ENCODE measurements around the gene ACAN.

The ACAN gene

GRCh38 chr15:88843334-88843733 lies 40.1 kb downstream of the ACAN start:
- DNase-seq (ENCODE audit: low spot score), result no peak

GRCh38 chr15:88844749-88845386 lies 41.6 kb downstream of the ACAN start:
- no peak for DNase-seq (ENCODE audit: low spot score)

GRCh38 chr15:88845616-88846015 lies 42.4 kb downstream of the ACAN start:
- no peak for DNase-seq (ENCODE audit: low spot score)

- no peak for DNase-seq (ENCODE audit: low spot score)
These were observed 43.9 kb downstream of the ACAN start for GRCh38 chr15:88847144-88847543.

DNA sequence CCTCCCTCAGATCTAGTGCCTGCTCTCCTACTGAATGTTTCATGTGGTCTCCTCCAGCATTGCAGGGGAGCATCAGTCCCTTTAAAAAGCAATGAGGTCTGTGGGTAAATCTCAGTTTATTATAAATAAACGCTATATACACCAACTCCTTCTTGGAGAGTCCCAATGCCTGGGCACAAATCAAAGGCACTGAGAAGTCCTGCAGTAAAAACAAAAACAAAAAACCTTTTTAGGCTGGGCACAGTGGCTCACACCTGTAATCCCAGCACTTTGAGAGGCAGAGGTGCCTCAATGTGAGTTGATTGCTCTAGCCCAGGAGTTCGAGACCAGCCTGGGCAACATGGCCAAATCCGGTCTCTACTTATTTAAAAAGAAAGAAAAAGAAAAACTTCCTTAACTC lies 45.0 kb downstream of the ACAN start:
- no peak for DNase-seq (ENCODE audit: low spot score)

GRCh38 chr15:88849376-88850072 lies 46.3 kb downstream of the ACAN start:
- DNase-seq (ENCODE audit: low spot score), result no peak

DNA sequence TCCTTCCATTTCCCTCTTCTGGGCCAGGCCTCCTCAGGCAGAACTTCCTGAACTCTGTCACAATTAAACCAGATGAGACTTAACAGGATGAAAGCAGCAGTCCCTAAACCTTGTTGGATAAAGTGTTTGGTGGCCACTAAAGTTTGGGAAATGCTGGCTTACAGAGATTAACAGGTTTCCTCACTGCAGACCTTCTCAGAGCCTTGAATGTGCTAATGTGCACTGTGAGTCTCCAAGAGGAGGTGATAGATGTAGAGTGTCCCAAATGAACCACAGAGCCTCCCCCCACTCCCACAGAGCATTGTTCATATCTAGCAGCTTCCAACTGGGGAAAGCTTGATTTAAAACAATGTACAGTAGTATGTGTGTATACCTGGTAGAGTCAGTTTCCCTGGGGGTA lies 49.2 kb downstream of the ACAN start:
- DNase-seq (ENCODE audit: low spot score), result no peak

GRCh38 chr15:88858934-88859333 lies 55.7 kb downstream of the ACAN start:
- DNase-seq (ENCODE audit: low spot score), result no peak

- no peak for DNase-seq (ENCODE audit: low spot score)
These were observed 56.3 kb downstream of the ACAN start for GRCh38 chr15:88859550-88859949.

DNA sequence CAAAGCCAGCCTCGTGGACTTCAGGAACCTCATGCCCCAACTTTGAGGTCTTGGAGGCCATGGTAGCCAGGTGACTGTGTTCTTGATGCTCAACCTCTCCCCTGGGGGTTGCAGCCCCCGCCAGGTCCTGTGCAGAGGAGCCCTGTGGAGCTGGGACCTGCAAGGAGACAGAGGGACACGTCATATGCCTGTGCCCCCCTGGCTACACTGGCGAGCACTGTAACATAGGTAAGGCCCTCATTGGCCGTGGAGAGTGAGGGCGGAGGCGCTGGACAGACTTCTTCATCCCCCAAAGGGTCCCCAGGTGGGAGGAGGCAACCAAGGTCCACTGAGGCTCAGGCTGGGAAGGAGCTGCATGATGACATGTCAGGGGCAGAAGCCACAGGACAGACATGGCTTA lies 57.0 kb downstream of the ACAN start:
- no peak for DNase-seq (ENCODE audit: low spot score)

- no peak for DNase-seq (ENCODE audit: low spot score)
These were observed 60.2 kb downstream of the ACAN start for GRCh38 chr15:88863412-88863811.

GRCh38 chr15:88864861-88865497 lies 61.7 kb downstream of the ACAN start:
- no peak for DNase-seq (ENCODE audit: low spot score)

DNA sequence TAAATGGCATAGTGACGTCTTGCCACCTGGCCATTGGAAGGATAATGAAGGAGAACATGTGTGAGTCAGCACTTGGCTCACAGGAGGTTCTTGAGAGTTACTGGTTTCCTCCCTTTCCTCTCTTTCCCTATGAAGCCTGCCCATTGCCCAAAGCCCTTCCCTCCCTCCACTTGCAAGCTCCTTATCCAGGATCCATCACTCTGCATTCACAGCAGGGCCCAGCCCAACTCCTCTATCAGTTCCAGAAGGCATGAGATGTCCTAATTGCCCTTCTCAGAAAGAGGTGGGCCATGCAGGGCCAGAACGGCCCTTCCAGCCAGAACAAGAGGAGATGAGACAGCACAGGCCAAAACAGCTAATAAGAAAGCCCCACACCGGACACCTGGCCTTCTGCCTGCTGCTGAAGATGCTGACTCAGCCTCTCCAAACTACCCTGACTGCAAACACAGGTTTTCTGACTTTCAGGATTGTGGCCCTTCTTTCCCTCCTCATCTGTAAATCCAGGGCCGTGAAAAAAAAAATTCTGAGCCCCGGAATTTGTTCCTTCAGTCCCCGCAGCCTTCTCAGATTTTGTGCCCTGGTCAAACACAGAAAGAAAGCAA lies 62.4 kb downstream of the ACAN start:
- no peak for DNase-seq (ENCODE audit: low spot score)

DNA sequence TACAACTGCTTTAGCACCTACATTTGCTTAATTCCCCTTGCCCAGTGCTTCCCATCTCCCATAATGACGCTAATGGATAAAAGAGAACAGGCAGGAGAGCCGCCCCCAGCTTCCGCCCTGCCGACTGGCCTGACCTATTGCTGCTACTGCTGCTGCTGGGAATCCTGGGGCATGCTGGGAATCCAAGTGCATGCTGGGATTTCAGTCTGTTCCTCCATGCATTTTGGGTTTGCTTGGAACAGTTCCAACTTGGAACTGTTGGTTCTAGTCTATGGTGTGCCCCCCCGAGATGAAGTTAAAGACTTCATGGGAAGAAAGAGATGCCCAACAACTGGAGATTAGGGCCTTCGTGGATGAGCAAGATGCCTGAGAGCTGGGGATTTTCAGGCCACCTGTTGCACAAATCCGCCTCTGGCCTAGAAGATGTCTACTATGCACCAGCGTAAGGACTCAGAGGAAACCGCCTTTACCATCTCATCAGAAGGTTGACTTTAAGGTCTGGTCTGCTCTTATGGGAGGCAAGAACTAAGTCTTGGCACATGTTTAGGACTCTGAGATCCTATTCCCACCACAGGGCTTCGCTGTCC lies 63.2 kb downstream of the ACAN start:
- no peak for DNase-seq (ENCODE audit: low spot score)

DNA sequence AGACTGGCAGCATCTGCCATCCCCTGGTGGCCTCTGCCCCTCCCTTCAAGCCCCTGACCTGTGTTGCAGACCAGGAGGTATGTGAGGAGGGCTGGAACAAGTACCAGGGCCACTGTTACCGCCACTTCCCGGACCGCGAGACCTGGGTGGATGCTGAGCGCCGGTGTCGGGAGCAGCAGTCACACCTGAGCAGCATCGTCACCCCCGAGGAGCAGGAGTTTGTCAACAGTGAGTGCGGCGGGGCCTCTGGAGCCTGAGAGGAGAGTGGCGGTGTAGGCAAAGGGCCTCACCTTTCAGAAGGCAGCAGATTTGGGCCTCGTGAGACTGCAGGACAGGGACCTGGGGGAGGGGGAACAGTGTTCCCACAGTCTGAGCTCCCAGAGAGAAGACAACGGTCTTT lies 68.1 kb downstream of the ACAN start:
- no peak for DNase-seq (ENCODE audit: low spot score)

GRCh38 chr15:88872106-88872505 lies 68.9 kb downstream of the ACAN start:
- DNase-seq (ENCODE audit: low spot score), result no peak

DNA sequence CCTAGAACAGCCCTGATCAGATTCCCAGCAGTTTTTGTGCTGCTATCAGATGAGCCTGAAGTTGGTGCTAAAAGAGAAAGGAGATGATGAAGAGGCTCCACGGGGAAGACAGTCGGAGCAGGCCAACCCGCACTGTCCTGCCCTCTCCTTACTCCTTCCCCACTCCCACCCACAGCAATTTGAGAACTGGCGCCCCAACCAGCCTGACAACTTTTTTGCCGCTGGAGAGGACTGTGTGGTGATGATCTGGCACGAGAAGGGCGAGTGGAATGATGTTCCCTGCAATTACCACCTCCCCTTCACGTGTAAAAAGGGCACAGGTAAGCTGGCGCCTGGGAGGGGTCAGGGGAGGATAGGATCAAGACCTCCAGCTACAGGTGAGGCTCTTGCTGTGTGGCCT lies 69.5 kb downstream of the ACAN start:
- DNase-seq (ENCODE audit: low spot score), result no peak

DNA sequence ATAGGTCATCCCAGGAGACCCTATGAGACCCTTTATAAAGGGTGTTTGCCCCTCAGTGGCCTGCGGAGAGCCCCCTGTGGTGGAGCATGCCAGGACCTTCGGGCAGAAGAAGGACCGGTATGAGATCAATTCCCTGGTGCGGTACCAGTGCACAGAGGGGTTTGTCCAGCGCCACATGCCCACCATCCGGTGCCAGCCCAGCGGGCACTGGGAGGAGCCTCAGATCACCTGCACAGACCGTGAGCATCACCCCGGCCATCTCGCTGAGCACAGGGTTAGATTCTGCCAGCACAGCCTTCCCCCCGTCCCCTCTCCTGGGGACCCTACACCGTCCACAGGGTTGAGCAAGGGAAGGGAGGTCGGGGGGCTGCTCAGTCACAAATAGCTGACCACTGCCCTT lies 70.5 kb downstream of the ACAN start:
- DNase-seq (ENCODE audit: low spot score), result no peak

- DNase-seq (ENCODE audit: low spot score), result no peak
These were observed 71.0 kb downstream of the ACAN start for GRCh38 chr15:88874275-88874674.

- no peak for DNase-seq (ENCODE audit: low spot score)
These were observed 71.4 kb downstream of the ACAN start for GRCh38 chr15:88874684-88875083.

DNA sequence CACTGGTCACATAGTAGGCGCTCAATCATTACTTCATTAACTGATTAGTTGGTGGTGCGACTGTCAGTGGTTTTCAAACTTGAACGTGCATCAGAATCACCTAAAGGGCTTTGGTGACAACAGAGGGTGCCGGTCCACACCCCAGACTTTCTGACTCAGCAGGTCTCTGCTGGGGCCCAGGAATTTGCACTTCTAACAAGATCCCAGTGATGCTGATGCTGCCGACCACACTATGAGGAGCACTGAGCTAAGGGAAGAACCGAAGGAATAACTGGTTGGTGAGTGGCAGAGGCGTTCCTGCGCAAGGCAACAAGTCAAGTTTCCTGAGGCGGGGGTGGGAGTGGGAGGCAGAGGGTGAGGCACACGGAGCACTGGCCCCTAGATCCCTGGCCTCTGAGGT lies 73.3 kb downstream of the ACAN start:
- DNase-seq (ENCODE audit: low spot score), result no peak

DNA sequence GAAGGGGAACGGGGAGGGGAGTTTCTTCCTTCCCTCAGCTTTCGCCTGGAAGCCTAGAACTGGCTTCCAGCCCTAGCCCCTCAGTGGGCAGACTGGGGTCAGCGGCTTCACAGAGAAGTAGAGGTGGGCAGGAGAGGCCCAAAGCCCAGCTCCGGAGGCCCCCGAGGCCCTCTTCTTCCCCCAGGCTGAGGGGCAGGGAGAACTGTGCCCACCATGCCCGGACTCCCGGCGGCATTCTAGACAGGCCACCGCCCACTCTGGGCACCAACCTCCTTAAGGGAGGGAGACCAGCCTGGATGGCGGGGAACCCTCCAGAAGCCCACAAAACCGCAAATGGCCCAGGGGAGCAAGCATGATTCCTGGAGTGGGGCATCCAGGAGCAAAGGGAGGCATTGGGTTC lies 74.2 kb downstream of the ACAN start:
- no peak for DNase-seq (ENCODE audit: low spot score)

DNA sequence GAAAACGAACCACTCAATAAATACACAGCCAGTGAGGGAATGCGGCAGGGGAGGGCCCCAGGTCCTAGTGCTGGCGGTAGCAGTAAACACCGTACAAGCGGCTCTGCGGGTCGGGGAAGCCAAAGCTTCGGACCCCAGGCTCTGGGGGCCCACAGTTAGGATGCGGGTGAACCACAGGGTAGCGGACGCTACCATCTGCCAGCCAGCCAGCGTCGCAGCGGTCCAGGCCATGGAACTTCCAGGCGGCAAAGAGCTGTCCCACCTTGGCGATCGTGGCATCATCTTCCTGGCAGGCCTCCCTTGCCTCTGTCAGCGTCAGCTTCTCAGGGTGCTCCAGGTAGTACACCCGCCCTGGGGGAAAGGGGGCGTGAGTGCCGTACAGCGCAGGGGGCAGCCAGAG lies 74.7 kb downstream of the ACAN start:
- DNase-seq (ENCODE audit: low spot score), result no peak
